Neural progenitor cell (in vitro differentiated cells): ENCODE data around the gene SAV1. TPM values are rescaled to one million over a fixed set of nuclear protein-coding genes. Genes with fewer than 3 reads are reported as not detected.

Experiments
- DNase-seq: peaks from one replicate; pipeline ENCODE4 v3.0.0-alpha.2; 2016; ENCODE audit warnings: low spot score
- H2AFZ ChIP-seq: fragments of 200-600 bp; sonication (generic); replicated peaks from 2 replicates; pipeline ENCODE4 v1.6.1; 2016; ENCODE audit warnings: antibody characterized with exemption
- H3F3A ChIP-seq: fragments of 200-600 bp; sonication (generic); 2 replicates; pipeline ENCODE4 v1.6.1; 2016; ENCODE audit warnings: antibody characterized with exemption, low read depth
- H3K27ac ChIP-seq: fragments of 200-600 bp; sonication (generic); 2 replicates; pipeline ENCODE4 v1.5.1; 2016; ENCODE audit warnings: mild to moderate bottlenecking
- H3K27me3 ChIP-seq: fragments of 200-600 bp; sonication (generic); 2 replicates; pipeline ENCODE4 v1.6.1; 2016; ENCODE audit warnings: mild to moderate bottlenecking, moderate library complexity
- H3K36me3 ChIP-seq: fragments of 200-600 bp; sonication (generic); 2 replicates; pipeline ENCODE4 v1.5.1; 2016
- H3K4me1 ChIP-seq: fragments of 200-600 bp; sonication (generic); 2 replicates; pipeline ENCODE4 v1.6.1; 2016; ENCODE audit warnings: mixed run types
- H3K4me2 ChIP-seq: fragments of 200-600 bp; sonication (generic); 2 replicates; pipeline ENCODE4 v1.6.1; 2016
- H3K4me3 ChIP-seq: fragments of 200-600 bp; sonication (generic); 2 replicates; pipeline ENCODE4 v1.5.1; 2016
- H3K79me2 ChIP-seq: fragments of 200-600 bp; sonication (generic); 2 replicates; pipeline ENCODE4 v1.6.1; 2016; ENCODE audit warnings: low read depth
- H3K9ac ChIP-seq: fragments of 200-600 bp; sonication (generic); 2 replicates; pipeline ENCODE4 v1.6.1; 2016
- H3K9me3 ChIP-seq: fragments of 200-600 bp; sonication (generic); 2 replicates; pipeline ENCODE4 v1.5.1; 2016; ENCODE audit warnings: low read depth
- H4K20me1 ChIP-seq: fragments of 200-600 bp; sonication (generic); 2 replicates; pipeline ENCODE4 v1.6.1; 2016; ENCODE audit warnings: low read depth
- H3K27ac Mint-ChIP-seq: 3 replicates; pipeline ENCODE4 v1.8.0; 2021; ENCODE audit warnings: mixed read lengths
- H3K27me3 Mint-ChIP-seq: 2 replicates; pipeline ENCODE4 v1.8.0; 2022; ENCODE audit warnings: low read depth, mild to moderate bottlenecking, inconsistent platforms, moderate library complexity, mixed read lengths; ENCODE audit not compliant: insufficient read depth
- H3K36me3 Mint-ChIP-seq: 3 replicates; pipeline ENCODE4 v1.8.0; 2021; ENCODE audit warnings: mixed read lengths
- H3K4me1 Mint-ChIP-seq: 3 replicates; pipeline ENCODE4 v1.8.0; 2021; ENCODE audit warnings: mixed read lengths
- H3K4me3 Mint-ChIP-seq: 3 replicates; pipeline ENCODE4 v1.8.0; 2021; ENCODE audit warnings: mild to moderate bottlenecking, moderate library complexity, mixed read lengths
- H3K9me3 Mint-ChIP-seq: 3 replicates; pipeline ENCODE4 v1.8.0; 2020; ENCODE audit warnings: mixed read lengths
- EZH2 ChIP-seq: fragments of 200-600 bp; sonication (generic); IDR thresholded peaks from 2 replicates; pipeline ENCODE4 v1.6.1; 2017; ENCODE audit warnings: antibody characterized with exemption, mild to moderate bottlenecking, moderate library complexity
- EZH2phosphoT487 ChIP-seq: fragments of 200-600 bp; sonication (generic); IDR thresholded peaks from 2 replicates; pipeline ENCODE4 v1.6.1; 2017; ENCODE audit warnings: antibody characterized with exemption
- total RNA-seq: library from RNA; depleted of rRNA; stranded (reverse); fragments of >200 nt; gene quantifications from 2 replicates; pipeline ENCODE4 v1.2.3, GENCODE V29; 2015; ENCODE audit warnings: low replicate concordance
- TF ChIP-seq, protein P1 (sequence below): fragments of 200-600 bp; sonication (generic); IDR thresholded peaks from 2 replicates; pipeline ENCODE4 v1.5.1; 2017; ENCODE audit warnings: antibody characterized with exemption, mild to moderate bottlenecking

SAV1 gene
- total RNA-seq, 1 donor from 2014 or later: 34.5 TPM

GRCh38 chr14:50601394-50601793 lies 66.7 kb downstream of the SAV1 start:
- Histone ChIP-seq H3K27me3 (no peaks in the 10 kb centered on the region), H3K4me3 (no peak overlapping the region), H2AFZ (no peak overlapping the region), H3F3A (peaks cover 6% of the 10 kb centered on the region), H3K36me3 (no peaks in the 10 kb centered on the region), H3K27ac (no peak overlapping the region), H3K9ac (no peak overlapping the region), H4K20me1 (no peaks in the 10 kb centered on the region), H3K9me3 (no peaks in the 10 kb centered on the region), H3K4me1 (peaks cover 9% of the 10 kb centered on the region), H3K79me2 (no peaks in the 10 kb centered on the region), H3K4me2 (no peak overlapping the region)
- Mint-ChIP-seq H3K27me3 (no peaks in the 10 kb centered on the region), H3K4me1 (no peaks in the 10 kb centered on the region), H3K36me3 (no peaks in the 10 kb centered on the region), H3K27ac (no peak overlapping the region), H3K9me3 (no peaks in the 10 kb centered on the region), H3K4me3 (no peak overlapping the region)
- TF ChIP-seq EZH2phosphoT487 (no peak), EZH2 (no peak)
- TF ChIP-seq, protein P1, sequence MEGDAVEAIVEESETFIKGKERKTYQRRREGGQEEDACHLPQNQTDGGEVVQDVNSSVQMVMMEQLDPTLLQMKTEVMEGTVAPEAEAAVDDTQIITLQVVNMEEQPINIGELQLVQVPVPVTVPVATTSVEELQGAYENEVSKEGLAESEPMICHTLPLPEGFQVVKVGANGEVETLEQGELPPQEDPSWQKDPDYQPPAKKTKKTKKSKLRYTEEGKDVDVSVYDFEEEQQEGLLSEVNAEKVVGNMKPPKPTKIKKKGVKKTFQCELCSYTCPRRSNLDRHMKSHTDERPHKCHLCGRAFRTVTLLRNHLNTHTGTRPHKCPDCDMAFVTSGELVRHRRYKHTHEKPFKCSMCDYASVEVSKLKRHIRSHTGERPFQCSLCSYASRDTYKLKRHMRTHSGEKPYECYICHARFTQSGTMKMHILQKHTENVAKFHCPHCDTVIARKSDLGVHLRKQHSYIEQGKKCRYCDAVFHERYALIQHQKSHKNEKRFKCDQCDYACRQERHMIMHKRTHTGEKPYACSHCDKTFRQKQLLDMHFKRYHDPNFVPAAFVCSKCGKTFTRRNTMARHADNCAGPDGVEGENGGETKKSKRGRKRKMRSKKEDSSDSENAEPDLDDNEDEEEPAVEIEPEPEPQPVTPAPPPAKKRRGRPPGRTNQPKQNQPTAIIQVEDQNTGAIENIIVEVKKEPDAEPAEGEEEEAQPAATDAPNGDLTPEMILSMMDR: no peak
- DNase-seq: no peak

DNA sequence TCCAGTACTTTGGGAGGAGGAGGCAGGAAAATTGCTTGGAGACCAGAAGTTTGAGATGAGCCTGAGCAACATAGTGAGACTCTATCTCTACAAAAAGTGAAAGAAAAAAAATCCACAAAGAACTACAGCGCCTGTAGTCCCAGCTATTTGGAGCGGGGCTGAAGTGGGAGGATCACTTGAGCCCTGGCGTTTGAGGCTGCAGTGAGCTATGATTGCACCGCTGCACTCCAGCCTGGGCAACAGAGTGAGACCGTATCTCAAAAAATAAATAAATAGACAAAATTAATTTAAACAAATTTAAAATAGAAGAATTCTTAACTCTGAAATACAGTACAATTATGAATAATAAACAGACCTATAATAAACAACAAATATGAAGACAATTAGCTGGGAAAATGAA lies 67.3 kb downstream of the SAV1 start:
- Mint-ChIP-seq H3K27me3 (no peaks in the 10 kb centered on the region), H3K27ac (no peak overlapping the region), H3K9me3 (no peaks in the 10 kb centered on the region), H3K36me3 (no peaks in the 10 kb centered on the region), H3K4me3 (no peak overlapping the region), H3K4me1 (no peaks in the 10 kb centered on the region)
- Histone ChIP-seq H3K36me3 (no peaks in the 10 kb centered on the region), H3K4me3 (no peak overlapping the region), H3K27ac (peak overlapping the region; percentile 11), H3K4me1 (peaks cover 9% of the 10 kb centered on the region), H2AFZ (no peak overlapping the region), H4K20me1 (no peaks in the 10 kb centered on the region), H3K79me2 (no peaks in the 10 kb centered on the region), H3K4me2 (peak overlapping the region; percentile 19), H3F3A (peaks cover 6% of the 10 kb centered on the region), H3K27me3 (no peaks in the 10 kb centered on the region), H3K9me3 (no peaks in the 10 kb centered on the region), H3K9ac (no peak overlapping the region)
- TF ChIP-seq, protein P1: no peak
- TF ChIP-seq EZH2: no peak
- TF ChIP-seq EZH2phosphoT487: no peak
- peak; percentile 38 for DNase-seq

DNA sequence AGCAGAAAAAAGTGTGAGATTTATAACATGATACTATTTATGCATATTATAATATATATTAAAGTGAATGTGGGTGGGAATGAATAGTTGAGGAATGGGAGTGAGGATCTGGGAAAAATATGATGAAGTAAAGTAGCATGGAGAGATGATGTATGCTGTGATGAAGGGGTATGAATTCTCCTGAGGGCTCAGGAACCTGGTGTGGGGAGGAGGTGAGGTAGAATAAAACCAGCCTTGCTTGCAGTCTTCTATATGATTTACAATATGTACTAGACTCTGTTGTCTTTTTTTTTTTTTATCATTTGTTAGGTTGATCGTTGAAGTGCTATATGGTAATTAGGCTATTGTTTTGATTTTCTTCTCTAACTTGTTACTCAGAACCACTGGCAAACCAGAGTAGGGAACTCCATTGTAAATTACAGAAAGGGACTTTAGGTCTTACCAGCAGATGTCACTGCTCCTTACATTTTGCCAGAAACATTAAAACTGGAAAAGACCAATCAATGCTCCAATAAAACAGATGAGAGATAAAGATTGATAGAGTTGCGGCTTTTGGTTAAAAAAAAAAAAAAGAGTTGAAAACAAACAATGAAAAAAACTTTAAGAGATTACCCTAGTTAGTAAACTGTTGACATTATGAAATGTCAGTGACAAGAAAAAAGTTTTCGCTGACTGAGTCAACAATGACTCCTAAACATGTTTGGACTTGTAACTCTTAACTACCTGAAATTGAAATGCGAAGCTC lies 68.2 kb downstream of the SAV1 start:
- no peak overlapping the region for H3K27ac Mint-ChIP-seq
- no peak overlapping the region for H3K9ac ChIP-seq
- no peaks in the 10 kb centered on the region for H3K9me3 Mint-ChIP-seq
- H2AFZ ChIP-seq: no peak overlapping the region
- no peaks in the 10 kb centered on the region for H3K36me3 Mint-ChIP-seq
- peak; percentile 49 for DNase-seq
- no peaks in the 10 kb centered on the region for H4K20me1 ChIP-seq
- H3F3A ChIP-seq: peaks cover 6% of the 10 kb centered on the region
- H3K27me3 ChIP-seq: no peaks in the 10 kb centered on the region
- H3K27ac ChIP-seq: peak overlapping the region; percentile 11
- H3K79me2 ChIP-seq: no peaks in the 10 kb centered on the region
- peak overlapping the region; percentile 19 for H3K4me2 ChIP-seq
- no peak for TF ChIP-seq EZH2
- TF ChIP-seq, protein P1: peak; percentile 68
- H3K9me3 ChIP-seq: no peaks in the 10 kb centered on the region
- H3K4me3 Mint-ChIP-seq: no peak overlapping the region
- peaks cover 9% of the 10 kb centered on the region for H3K4me1 ChIP-seq
- H3K27me3 Mint-ChIP-seq: no peaks in the 10 kb centered on the region
- H3K4me3 ChIP-seq: no peak overlapping the region
- H3K4me1 Mint-ChIP-seq: no peaks in the 10 kb centered on the region
- H3K36me3 ChIP-seq: no peaks in the 10 kb centered on the region
